ENCODE results near the gene TOP1.
A peak's percentile ranks its signal among the peaks of the same experiment; 100 is the strongest.

Gene TOP1

DNA sequence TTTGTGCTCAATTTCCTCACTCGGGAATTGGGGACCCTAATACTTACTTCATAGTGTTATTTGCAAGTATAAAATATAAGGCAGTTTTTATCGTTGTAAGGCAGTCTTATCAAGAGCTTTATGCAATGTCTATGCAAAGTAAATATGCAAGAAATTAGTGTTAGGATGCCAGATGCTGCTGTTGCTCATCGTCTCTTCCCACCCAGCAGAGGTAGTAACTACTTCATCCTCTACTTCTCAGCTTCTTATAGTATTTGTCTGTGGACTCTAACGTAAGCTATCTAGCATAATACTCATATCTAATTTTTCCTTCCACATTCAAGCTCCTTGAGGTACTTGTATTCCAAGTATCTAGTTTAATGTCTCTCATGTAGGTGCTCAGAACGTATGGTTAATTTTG, 120.3 kb downstream of the TOP1 start:
- no peak for DNase-seq

DNA sequence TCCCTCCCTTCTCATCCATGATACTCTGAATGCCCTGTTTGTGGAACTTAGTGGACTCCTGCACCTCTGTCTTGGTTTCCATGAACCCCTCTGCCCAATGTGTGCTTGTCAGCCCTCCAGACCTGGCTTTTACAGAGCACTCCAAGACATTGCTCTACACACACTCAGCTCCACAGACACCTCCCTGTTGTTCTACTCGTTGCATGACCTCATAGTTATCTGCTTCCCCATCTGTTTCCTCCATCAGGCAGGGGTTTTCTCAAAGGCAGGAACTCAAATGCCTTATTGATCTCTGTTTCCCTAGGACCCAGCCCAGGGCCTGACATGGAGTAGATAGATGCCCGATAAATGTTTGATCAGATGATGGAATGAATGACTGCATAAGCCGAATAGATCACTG, 122.0 kb downstream of the TOP1 start:
- DNase-seq, result peak; percentile 78 to 85

- DNase-seq, result no peak
Observed at GRCh38 chr20:41151134-41151869, 122.7 kb downstream of the TOP1 start.

GRCh38 chr20:41152108-41152757, 123.6 kb downstream of the TOP1 start:
- DNase-seq, result no peak

- peak; percentile 56 to 58 for DNase-seq
Observed at GRCh38 chr20:41154436-41155176, 126.0 kb downstream of the TOP1 start.

DNA sequence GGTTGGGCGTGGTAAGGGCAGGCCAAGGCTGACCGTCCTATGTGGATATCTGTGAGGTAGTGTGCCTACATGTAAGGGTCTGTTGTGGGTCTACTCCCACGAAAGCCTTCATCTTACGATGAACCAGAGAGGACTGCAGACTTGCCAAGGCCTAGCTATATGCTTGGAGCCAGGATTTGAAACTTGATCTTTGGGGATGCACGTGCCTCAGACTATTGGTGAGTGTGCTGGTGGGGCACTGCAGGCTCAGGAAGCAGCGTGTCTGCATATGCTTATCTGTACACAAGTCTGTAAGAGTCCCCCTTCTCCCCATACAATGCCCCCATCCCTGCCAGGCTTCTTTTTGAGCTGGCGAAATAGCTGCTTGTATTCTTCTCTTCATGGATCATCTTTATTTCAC, 126.6 kb downstream of the TOP1 start:
- DNase-seq, result no peak

GRCh38 chr20:41158082-41158625, 129.5 kb downstream of the TOP1 start:
- no peak for DNase-seq

GRCh38 chr20:41159547-41159946, 130.9 kb downstream of the TOP1 start:
- DNase-seq, result no peak

- DNase-seq, result no peak
Observed at GRCh38 chr20:41160686-41161085, 132.1 kb downstream of the TOP1 start.

- no peak for DNase-seq
Observed at GRCh38 chr20:41161886-41162285, 133.3 kb downstream of the TOP1 start.

DNA sequence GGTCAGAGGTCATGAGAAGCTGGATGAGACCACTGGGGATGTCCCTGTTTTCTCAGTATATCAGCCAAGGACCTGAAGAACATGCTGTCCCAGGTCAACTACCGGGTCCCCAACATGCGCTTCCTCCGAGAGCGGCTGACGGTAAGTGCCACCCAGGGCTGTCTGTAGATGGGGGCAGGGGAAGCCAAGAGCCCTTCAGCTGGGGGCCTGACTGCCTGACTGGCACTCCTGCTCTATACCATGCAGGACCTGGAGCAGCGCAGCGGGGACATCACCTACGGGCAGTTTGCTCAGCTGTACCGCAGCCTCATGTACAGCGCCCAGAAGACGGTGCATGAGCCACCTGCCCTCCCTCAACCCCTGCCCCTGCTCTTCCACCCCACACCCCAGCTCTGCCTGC, 133.8 kb downstream of the TOP1 start:
- DNase-seq, result no peak

- no peak for DNase-seq
Observed at GRCh38 chr20:41163821-41164220, 135.2 kb downstream of the TOP1 start.

DNA sequence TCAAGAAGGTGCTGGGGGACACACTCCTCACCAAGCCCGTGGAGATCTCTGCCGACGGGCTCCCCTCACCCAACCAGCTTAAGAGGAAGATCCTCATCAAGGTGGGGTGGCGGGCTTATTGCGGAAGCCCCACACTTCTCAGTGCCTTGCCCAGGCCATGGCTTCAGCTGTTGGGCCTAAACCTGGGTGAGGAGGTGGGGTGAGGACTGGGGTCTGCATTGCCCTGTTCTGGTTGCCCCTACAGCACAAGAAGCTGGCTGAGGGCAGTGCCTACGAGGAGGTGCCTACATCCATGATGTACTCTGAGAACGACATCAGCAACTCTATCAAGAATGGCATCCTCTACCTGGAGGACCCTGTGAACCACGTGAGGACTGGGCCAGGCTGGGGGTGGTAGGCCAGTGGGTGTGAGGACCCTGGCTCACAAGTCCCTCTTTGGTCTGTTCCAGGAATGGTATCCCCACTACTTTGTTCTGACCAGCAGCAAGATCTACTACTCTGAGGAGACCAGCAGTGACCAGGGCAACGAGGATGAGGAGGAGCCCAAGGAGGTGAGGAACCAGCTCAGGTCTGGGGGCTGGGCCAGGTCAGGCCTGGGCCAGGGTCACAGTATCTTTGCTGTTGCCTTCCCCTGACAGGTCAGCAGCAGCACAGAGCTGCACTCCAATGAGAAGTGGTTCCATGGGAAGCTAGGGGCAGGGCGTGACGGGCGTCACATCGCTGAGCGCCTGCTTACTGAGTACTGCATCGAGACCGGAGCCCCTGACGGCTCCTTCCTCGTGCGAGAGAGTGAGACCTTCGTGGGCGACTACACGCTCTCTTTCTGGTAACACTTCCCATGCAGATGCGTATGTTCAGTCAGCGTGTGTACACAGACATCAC, 136.6 kb downstream of the TOP1 start:
- no peak for DNase-seq

DNA sequence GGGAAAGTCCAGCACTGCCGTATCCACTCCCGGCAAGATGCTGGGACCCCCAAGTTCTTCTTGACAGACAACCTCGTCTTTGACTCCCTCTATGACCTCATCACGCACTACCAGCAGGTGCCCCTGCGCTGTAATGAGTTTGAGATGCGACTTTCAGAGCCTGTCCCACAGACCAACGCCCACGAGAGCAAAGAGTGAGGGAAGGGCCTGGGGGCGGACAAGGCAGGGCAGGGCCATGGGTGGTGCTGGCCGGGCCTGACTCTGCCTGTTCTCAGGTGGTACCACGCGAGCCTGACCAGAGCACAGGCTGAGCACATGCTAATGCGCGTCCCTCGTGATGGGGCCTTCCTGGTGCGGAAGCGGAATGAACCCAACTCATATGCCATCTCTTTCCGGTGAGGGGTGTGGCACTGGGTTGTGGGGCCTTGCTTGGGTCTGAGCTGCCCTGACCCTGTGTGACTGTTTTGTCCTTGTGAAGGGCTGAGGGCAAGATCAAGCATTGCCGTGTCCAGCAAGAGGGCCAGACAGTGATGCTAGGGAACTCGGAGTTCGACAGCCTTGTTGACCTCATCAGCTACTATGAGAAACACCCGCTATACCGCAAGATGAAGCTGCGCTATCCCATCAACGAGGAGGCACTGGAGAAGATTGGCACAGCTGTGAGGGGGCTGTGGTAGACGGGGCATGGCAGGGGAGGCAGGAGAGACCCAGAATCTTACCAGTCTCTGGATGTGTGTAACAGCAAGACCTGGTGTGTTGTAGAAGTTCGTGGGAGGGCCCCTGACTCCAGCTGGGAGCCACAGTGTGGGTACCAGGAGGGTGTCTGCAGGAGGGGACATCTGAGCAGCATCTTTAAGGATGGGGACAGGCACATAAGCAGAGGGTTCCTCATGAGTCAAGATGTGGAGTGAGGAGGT, 137.8 kb downstream of the TOP1 start:
- DNase-seq, result no peak

DNA sequence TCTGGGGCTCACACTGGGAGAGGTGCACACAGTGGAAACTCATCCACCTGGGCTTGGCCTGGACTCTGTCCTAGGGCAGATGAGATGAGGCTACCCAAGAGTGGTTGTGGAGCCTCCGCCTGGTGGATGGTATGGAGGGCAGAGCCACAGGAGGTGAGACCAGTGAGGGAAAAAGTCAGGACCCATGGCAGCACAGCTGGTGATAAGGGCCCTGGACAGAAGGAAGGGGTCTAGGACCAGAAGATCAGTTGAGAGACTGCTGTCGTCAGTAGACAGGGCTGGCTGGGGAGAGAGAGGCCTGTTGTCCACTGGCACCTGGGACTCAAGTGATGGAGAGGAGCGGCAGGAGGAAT, 138.5 kb downstream of the TOP1 start:
- no peak for DNase-seq

- no peak for DNase-seq
Observed at GRCh38 chr20:41167481-41168253, 139.0 kb downstream of the TOP1 start.

DNA sequence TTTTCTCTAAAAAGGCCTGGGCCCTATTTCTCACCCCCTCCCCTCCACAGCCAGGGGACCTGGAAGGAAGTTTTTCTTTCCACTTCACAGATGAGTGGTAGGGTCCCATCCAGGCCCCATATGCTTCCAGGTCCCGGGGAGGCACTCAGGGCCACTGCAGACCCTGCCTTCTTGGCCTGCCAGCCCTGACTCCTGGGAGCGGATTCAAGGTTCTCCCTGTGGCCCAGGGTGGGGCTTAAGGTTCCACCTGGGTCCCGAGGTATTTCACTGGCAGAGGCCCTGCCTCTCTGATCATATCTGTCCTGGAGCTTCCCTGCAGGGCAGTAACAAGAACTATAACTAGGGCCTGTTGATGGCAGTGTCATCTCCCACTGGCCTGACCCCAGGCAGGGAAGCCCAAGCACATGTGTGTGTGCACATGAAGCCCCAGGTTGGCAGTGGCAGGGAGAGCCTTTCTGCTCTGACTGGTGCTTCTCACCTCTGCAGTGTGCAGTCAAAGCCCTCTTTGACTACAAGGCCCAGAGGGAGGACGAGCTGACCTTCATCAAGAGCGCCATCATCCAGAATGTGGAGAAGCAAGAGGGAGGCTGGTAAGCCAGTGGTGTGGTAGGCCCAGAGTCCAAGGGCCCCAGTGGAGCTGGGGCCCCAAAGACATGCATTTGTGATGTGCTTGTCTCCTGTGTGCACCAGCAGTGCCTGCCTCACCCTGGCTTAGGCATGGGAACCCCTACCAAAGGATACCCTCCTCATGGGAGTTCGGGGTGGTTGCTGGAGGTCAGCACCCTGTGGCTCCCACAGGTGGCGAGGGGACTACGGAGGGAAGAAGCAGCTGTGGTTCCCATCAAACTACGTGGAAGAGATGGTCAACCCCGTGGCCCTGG, 139.9 kb downstream of the TOP1 start:
- no peak for DNase-seq

DNA sequence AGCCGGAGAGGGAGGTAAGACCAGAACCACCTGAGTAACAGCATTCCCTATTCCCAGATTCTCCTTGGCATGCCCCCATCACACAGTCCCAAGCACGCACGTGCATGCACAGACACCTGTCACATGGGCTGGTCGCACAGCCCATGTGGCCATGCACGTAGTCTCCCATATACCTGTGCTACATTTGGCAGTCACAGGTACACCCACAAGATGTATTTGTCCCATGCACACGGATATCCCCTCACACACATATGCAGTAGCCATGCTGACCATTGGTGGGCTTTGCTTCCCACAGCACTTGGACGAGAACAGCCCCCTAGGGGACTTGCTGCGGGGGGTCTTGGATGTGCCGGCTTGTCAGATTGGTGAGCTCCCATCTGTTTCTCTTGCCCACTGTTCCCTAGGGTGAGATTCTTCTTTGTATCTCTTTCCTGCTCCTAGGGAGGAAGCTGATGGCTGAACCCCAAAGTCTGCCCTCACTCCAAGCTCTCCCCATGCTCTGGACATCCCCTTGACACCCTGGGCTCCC, 140.6 kb downstream of the TOP1 start:
- DNase-seq, result no peak

DNA sequence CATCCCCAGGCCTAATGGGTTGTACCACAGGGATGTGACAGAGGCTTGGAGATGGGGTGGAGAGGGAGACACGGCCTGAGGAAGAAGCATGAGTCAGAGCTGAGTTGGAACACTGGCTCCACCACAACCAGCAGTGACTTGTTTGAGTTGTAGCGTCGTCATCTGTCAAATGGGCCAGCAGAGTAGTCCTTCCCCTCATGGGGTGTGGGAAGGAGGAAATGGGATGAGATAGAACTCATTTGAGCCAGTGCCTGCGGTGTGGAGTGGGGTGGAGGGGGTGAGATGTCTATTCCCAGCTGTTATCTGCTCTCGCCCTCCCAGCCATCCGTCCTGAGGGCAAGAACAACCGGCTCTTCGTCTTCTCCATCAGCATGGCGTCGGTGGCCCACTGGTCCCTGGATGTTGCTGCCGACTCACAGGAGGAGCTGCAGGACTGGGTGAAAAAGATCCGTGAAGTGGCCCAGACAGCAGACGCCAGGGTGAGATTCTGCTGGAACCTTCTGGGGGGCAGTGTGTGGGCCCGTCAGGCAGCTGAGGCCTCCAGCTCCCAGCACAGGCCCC, 141.2 kb downstream of the TOP1 start:
- no peak for DNase-seq
